ENCODE data around the gene TMEM259.

DNA sequence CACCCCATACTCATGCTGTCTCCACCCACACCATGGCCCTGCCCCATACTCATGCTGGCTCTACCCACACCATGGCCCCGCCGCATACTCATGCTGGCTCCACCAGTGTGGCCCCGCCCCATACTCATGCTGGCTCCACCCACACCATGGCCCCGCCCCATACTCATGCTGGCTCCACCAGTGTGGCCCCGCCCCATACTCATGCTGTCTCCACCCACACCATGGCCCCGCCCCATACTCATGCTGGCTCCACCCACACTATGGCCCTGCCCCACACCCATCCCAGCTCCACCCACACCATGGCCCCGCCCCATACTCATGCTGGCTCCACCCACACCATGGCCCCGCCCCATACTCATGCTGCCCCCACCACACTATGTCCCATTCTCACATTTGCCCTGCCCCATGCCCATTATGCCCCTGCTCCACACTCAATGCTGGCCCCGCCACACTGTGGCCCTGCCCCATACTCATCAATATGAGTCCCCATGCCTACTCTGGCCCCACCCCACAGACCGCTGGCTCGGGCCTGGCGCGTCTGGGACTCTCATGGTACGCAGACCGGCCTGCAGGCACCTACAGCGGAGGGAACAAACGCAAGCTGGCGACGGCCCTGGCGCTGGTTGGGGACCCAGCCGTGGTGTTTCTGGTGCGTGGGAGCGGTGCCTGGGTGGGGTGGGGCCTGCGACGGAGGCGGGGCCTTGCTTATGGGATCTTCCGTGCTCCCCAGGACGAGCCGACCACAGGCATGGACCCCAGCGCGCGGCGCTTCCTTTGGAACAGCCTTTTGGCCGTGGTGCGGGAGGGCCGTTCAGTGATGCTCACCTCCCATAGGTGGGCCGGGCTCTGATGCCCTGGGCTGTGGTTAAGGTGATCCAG, 42.3 kb upstream of the TMEM259 start:
- TF ChIP-seq, protein P1, sequence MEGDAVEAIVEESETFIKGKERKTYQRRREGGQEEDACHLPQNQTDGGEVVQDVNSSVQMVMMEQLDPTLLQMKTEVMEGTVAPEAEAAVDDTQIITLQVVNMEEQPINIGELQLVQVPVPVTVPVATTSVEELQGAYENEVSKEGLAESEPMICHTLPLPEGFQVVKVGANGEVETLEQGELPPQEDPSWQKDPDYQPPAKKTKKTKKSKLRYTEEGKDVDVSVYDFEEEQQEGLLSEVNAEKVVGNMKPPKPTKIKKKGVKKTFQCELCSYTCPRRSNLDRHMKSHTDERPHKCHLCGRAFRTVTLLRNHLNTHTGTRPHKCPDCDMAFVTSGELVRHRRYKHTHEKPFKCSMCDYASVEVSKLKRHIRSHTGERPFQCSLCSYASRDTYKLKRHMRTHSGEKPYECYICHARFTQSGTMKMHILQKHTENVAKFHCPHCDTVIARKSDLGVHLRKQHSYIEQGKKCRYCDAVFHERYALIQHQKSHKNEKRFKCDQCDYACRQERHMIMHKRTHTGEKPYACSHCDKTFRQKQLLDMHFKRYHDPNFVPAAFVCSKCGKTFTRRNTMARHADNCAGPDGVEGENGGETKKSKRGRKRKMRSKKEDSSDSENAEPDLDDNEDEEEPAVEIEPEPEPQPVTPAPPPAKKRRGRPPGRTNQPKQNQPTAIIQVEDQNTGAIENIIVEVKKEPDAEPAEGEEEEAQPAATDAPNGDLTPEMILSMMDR (IDR thresholded peaks at IDR 0.05): no peak
- no peak for TF ChIP-seq EZH2 (IDR thresholded peaks at IDR 0.05; ENCODE audit: borderline replicate concordance, insufficient read depth, low read depth, low read length, poor library complexity, severe bottlenecking)
